ENCODE data around the gene ELAVL2.
"Not testable (repeated sequence)": the region's sequence is repeated elsewhere in the genome, so short reads cannot be mapped to it uniquely, and the experiment has no call there.

Gene ELAVL2

DNA sequence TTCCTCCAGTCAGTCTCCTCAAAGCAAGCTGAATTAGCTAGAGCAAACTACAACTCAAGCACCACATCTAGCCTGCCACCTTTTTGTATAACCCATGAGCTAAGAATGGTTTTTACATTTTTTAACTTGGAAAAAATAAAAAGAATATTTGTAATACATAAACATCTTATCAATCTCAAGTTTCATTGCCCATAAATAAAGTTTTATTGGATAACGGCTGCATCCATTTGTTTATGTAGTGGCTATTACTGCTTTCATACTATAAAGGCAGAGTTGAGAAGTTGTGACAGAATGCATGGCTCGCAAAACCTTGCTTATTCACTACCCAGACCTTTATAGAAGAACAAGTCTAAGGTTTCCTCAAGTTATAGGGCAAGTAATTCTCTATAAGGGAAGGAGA, 95.7 kb downstream of the ELAVL2 start:
- TF ChIP-seq, protein P1, sequence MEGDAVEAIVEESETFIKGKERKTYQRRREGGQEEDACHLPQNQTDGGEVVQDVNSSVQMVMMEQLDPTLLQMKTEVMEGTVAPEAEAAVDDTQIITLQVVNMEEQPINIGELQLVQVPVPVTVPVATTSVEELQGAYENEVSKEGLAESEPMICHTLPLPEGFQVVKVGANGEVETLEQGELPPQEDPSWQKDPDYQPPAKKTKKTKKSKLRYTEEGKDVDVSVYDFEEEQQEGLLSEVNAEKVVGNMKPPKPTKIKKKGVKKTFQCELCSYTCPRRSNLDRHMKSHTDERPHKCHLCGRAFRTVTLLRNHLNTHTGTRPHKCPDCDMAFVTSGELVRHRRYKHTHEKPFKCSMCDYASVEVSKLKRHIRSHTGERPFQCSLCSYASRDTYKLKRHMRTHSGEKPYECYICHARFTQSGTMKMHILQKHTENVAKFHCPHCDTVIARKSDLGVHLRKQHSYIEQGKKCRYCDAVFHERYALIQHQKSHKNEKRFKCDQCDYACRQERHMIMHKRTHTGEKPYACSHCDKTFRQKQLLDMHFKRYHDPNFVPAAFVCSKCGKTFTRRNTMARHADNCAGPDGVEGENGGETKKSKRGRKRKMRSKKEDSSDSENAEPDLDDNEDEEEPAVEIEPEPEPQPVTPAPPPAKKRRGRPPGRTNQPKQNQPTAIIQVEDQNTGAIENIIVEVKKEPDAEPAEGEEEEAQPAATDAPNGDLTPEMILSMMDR (IDR thresholded peaks at IDR 0.05; ENCODE audit: low read depth, low read length, missing control alignments): no peak
- DNase-seq (ENCODE audit: extremely low read depth, low read depth): no peak
- no peak overlapping the region for H3K4me3 ChIP-seq (replicated peaks; ENCODE audit: low read depth, low read length)

DNA sequence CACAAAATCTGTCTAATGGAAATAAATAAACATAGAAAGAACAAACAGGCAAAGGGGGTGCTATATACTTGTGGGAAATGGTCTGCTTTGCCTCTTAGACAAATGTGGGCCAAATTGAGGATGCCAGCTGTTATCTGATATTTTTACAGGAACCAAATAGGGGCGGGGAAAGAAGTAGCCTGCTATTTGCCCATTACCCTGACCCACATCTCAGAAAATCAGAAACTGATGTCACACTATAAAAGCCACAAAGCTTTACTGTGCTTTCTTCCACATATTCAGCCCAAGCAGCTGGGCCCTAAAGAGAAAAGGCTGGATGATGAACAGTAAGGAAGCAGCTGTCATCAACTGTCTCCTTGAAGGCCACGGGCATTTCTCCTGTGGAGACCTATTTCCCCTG, 97.3 kb downstream of the ELAVL2 start:
- TF ChIP-seq, protein P1 (IDR thresholded peaks at IDR 0.05; ENCODE audit: low read depth, low read length, missing control alignments): no peak
- DNase-seq (ENCODE audit: extremely low read depth, low read depth): no peak

DNA sequence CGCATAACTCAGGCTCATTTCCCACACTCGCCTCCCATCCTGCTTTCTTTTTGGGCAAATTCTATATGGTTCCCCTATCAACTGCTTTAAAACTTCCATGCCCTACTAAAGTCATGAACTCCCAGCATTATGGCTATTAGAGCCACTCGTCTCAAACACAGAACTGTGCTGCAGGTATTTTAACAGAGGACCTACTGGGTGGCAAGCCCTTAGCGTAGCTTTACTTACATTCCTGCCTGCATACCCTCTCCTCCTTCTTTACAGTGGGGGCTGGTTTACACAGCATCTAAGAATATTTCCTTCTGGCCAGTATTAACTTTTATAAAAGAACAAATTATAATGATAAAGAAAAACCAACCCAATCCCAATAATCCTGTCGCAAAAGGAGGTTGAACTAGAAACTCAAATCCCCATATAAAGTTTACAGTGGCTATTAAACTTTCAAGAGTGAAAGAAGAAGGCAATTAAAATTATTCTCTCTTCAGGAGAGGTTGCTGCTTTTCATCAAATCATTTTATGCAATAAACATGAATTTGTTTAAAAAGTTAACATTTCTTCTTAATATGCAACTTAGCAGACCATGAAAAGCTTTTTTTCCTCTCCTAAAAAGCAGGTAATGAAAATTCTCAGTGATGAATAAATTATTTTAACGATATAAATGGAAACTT, 100.6 kb downstream of the ELAVL2 start:
- no peak for DNase-seq (ENCODE audit: extremely low read depth, low read depth)
- H3K4me3 ChIP-seq (replicated peaks; ENCODE audit: low read depth, low read length): no peak overlapping the region
- TF ChIP-seq, protein P1 (IDR thresholded peaks at IDR 0.05; ENCODE audit: low read depth, low read length, missing control alignments): no peak

More for the DNA sequence above, 97.3 kb downstream of the ELAVL2 start:
- H3K4me3 ChIP-seq (replicated peaks; ENCODE audit: low read depth, low read length): no peak overlapping the region

DNA sequence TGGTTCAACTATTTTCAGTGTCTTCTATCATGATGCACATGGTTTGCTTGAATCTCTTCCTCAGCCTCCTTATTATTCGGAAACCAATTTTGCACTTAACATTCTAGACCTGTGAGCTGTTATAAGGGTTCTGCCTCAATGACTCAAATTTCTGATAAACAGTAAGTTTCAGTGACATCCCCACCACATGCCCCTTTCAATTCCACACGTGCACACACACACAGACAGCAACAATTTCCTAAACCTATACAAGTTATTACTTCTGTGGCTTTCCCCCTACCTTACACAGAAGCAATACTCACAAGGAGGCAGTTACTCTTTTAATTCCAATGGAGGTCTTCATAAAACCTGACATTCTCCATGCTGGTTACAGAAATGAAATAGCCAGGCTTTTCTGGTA, 102.4 kb downstream of the ELAVL2 start:
- no peak for DNase-seq (ENCODE audit: extremely low read depth, low read depth)
- no peak overlapping the region for H3K4me3 ChIP-seq (replicated peaks; ENCODE audit: low read depth, low read length)
- TF ChIP-seq, protein P1 (IDR thresholded peaks at IDR 0.05; ENCODE audit: low read depth, low read length, missing control alignments): no peak

DNA sequence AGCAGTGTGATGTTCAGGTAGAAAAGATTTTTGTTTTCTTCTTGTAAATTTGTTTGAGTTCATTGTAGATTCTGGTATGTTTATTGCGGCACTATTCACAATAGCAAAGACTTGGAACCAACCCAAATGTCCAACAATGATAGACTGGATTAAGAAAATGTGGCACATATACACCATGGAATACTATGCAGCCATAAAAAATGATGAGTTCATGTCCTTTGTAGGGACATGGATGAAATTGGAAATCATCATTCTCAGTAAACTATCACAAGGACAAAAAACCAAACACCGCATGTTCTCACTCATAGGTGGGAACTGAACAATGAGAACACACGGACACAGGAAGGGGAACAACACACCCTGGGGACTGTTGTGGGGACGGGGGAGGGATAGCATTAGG, 103.0 kb downstream of the ELAVL2 start:
- not testable (repeated sequence) for DNase-seq (ENCODE audit: extremely low read depth, low read depth); H3K4me3 ChIP-seq (replicated peaks; ENCODE audit: low read depth, low read length)

DNA sequence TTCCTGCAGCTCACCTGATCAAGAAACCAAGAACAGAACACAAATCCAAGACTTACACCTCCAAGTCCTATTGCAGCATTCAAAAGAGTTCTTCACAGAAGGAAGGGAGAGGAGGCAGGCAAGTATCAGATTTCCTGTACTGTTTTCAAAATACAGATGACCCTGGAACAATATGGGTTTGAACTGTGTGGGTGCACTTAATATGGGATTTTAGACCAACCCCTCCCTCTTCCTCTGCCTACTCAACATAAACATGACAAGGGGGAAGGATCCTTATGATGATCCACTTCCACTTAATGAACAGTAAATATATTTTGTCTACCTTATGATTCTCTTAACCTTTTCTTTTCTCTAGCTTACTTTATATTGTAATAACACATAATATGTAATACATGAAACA, 104.6 kb downstream of the ELAVL2 start:
- H3K4me3 ChIP-seq (replicated peaks; ENCODE audit: low read depth, low read length): no peak overlapping the region
- no peak for DNase-seq (ENCODE audit: extremely low read depth, low read depth)
- TF ChIP-seq, protein P1 (IDR thresholded peaks at IDR 0.05; ENCODE audit: low read depth, low read length, missing control alignments): no peak

DNA sequence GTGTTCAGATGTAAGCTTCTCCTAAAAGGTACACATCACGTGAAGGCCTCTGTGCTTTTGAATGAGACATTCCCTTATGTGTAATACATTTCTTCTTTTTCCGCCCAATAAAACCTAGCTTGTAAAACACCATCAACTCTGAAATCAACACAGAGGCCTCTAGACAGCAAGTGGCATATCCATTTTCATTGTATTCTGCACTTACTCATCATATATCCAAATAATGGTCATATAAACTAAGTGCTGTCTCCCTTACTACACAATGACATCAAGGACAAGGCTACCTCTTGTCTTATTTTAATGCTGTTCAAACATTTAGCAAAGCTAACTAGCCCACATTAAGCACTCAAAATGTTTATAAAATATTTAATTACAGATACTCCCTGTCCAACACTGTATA, 108.5 kb downstream of the ELAVL2 start:
- H3K4me3 ChIP-seq (replicated peaks; ENCODE audit: low read depth, low read length): no peak overlapping the region
- TF ChIP-seq, protein P1 (IDR thresholded peaks at IDR 0.05; ENCODE audit: low read depth, low read length, missing control alignments): no peak
- DNase-seq (ENCODE audit: extremely low read depth, low read depth): no peak
